Parathyroid adenoma (tissue), 2 donors: ENCODE data around the gene DOCK4.

Experiments
- H2AFZ ChIP-seq: fragments of 300-600 bp; sonication (generic); one replicate; pipeline ENCODE4 v1.7.0; 2017; ENCODE audit warnings: antibody characterized with exemption, mild to moderate bottlenecking
- H3K27ac ChIP-seq: fragments of 300-600 bp; sonication (generic); one replicate; pipeline ENCODE4 v1.7.0; 2017
- H3K27me3 ChIP-seq: fragments of 300-600 bp; sonication (generic); one replicate; pipeline ENCODE4 v1.7.0; 2017; ENCODE audit warnings: low read length; ENCODE audit not compliant: control insufficient read depth, insufficient read depth
- H3K36me3 ChIP-seq: fragments of 300-600 bp; sonication (generic); one replicate; pipeline ENCODE4 v1.7.0; 2017; ENCODE audit warnings: low read length; ENCODE audit not compliant: control insufficient read depth, insufficient read depth
- H3K4me1 ChIP-seq: fragments of 300-600 bp; sonication (generic); one replicate; pipeline ENCODE4 v1.7.0; 2017; ENCODE audit warnings: control low read depth
- H3K4me2 ChIP-seq: fragments of 300-600 bp; sonication (generic); one replicate; pipeline ENCODE4 v1.7.0; 2017; ENCODE audit warnings: low read length
- H3K4me3 ChIP-seq: fragments of 300-600 bp; sonication (generic); one replicate; pipeline ENCODE4 v1.7.0; 2017; ENCODE audit warnings: low read depth, low read length
- H3K79me2 ChIP-seq: fragments of 300-600 bp; sonication (generic); one replicate; pipeline ENCODE4 v1.7.0; 2017; ENCODE audit warnings: control low read depth
- H3K9ac ChIP-seq: fragments of 300-600 bp; sonication (generic); one replicate; pipeline ENCODE4 v1.7.0; 2017; ENCODE audit warnings: mild to moderate bottlenecking
- H3K9me3 ChIP-seq: fragments of 300-600 bp; sonication (generic); one replicate; pipeline ENCODE4 v1.7.0; 2017; ENCODE audit warnings: low read length; ENCODE audit not compliant: control insufficient read depth
- CTCF ChIP-seq: fragments of 300-600 bp; sonication (generic); IDR thresholded peaks from one replicate; pipeline ENCODE4 v1.7.0; 2017; ENCODE audit warnings: antibody characterized with exemption, mild to moderate bottlenecking
- donor health status: primary hyperparathyroidism.

Gene DOCK4

DNA sequence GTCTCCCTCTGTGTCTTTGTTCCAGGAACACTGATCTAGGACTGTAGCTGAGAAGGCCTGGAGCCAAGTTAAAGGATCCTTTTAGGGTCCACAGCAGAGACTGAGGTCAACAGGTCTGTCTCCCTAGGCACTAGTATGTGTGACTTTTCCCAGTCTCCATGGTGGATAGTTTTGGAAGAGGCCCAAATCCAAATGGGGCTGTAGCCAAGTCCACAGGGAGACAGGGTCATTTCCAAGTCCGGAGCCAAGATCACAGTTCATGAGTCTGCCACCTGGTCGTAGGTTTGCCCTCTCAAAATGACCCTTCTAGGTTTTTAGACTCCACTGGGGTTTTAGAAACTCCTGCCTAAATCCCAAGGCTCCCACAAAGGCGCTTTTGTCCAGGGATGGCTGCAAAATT, 17.1 kb upstream of the DOCK4 start:
- Histone ChIP-seq H3K27ac (no peak overlapping the region), H3K4me3 (no peak overlapping the region), H3K4me2 (no peak overlapping the region), H3K9me3 (no peaks in the 10 kb centered on the region), H3K27me3 (no peaks in the 10 kb centered on the region), H3K36me3 (no peaks in the 10 kb centered on the region), H2AFZ (no peak overlapping the region), H3K9ac (no peak overlapping the region), H3K79me2 (peaks cover 15% of the 10 kb centered on the region), H3K4me1 (no peaks in the 10 kb centered on the region)
- no peak for TF ChIP-seq CTCF

GRCh38 chr7:112220877-112221434, 14.8 kb upstream of the DOCK4 start:
- Histone ChIP-seq H3K4me2 (no peak overlapping the region), H3K27ac (no peak overlapping the region), H3K36me3 (no peaks in the 10 kb centered on the region), H3K27me3 (no peaks in the 10 kb centered on the region), H3K4me3 (no peak overlapping the region), H3K9ac (no peak overlapping the region), H3K79me2 (peaks cover 19% of the 10 kb centered on the region), H3K4me1 (no peaks in the 10 kb centered on the region), H3K9me3 (no peaks in the 10 kb centered on the region), H2AFZ (no peak overlapping the region)
- TF ChIP-seq CTCF: no peak

- H3K4me1 ChIP-seq: peaks cover 8% of the 10 kb centered on the region
- no peaks in the 10 kb centered on the region for H3K36me3 ChIP-seq
- no peaks in the 10 kb centered on the region for H3K27me3 ChIP-seq
- no peak overlapping the region for H3K4me2 ChIP-seq
- no peak overlapping the region for H3K27ac ChIP-seq
- H3K4me3 ChIP-seq: no peak overlapping the region
- H3K9ac ChIP-seq: no peak overlapping the region
- H3K9me3 ChIP-seq: no peaks in the 10 kb centered on the region
- no peak for TF ChIP-seq CTCF
- H2AFZ ChIP-seq: no peak overlapping the region
- H3K79me2 ChIP-seq: peaks cover 7% of the 10 kb centered on the region
These were observed 9.6 kb upstream of the DOCK4 start for GRCh38 chr7:112215787-112216186.

- Histone ChIP-seq H3K4me3 (no peak overlapping the region), H3K4me2 (no peak overlapping the region), H3K9ac (no peak overlapping the region), H3K4me1 (peaks cover 8% of the 10 kb centered on the region), H2AFZ (no peak overlapping the region), H3K79me2 (peaks cover 10% of the 10 kb centered on the region), H3K27ac (no peak overlapping the region), H3K27me3 (no peaks in the 10 kb centered on the region), H3K36me3 (no peaks in the 10 kb centered on the region), H3K9me3 (no peaks in the 10 kb centered on the region)
- TF ChIP-seq CTCF: no peak
These were observed 8.7 kb upstream of the DOCK4 start for GRCh38 chr7:112214883-112215282.

DNA sequence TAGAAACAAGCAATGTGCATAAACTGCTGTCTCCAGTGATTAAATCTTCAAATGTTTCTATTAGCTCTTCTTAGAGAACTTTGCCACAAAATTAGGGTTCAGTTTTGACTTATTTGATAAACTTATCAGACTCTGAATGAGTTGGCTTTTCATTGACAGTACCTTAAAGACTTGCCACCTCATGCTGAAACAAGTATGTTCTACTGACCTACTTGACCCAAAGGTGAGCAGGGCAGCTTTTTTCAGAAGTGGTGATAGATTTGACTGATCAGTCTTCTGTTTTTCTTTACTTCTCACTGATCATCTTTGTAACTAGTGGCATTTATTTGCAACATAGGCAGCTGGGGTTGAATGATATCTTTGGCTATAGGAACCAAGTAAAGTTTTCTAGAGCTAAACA, 8.1 kb upstream of the DOCK4 start:
- peaks cover 10% of the 10 kb centered on the region for H3K79me2 ChIP-seq
- peaks cover 8% of the 10 kb centered on the region for H3K4me1 ChIP-seq
- H2AFZ ChIP-seq: no peak overlapping the region
- no peaks in the 10 kb centered on the region for H3K9me3 ChIP-seq
- H3K27me3 ChIP-seq: no peaks in the 10 kb centered on the region
- no peak for TF ChIP-seq CTCF
- H3K4me2 ChIP-seq: no peak overlapping the region
- H3K9ac ChIP-seq: no peak overlapping the region
- no peaks in the 10 kb centered on the region for H3K36me3 ChIP-seq
- no peak overlapping the region for H3K27ac ChIP-seq
- H3K4me3 ChIP-seq: no peak overlapping the region
